ENCODE results near the gene UBE2K.
"Not testable (repeated sequence)": the region's sequence is repeated elsewhere in the genome, so short reads cannot be mapped to it uniquely, and the experiment has no call there.

The UBE2K gene

DNA sequence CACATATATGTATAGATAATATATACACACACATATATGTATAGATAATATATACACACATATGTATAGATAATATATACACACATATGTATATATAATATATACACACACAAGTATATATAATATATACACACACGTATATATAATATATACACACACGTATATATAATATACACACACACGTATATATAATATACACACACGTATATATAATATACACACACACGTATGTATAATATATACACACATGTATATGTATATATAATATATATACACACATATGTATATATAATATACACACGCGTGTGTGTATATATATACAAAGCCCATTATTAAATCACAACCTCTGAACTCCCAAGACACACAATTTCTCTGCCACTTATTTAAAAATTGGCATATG lies 8.0 kb upstream of the UBE2K start:
- no peak for DNase-seq (ENCODE audit: low read depth)

GRCh38 chr4:39698424-39699009 lies 581 bp downstream of the UBE2K start:
- no peak for DNase-seq (ENCODE audit: low read depth)

DNA sequence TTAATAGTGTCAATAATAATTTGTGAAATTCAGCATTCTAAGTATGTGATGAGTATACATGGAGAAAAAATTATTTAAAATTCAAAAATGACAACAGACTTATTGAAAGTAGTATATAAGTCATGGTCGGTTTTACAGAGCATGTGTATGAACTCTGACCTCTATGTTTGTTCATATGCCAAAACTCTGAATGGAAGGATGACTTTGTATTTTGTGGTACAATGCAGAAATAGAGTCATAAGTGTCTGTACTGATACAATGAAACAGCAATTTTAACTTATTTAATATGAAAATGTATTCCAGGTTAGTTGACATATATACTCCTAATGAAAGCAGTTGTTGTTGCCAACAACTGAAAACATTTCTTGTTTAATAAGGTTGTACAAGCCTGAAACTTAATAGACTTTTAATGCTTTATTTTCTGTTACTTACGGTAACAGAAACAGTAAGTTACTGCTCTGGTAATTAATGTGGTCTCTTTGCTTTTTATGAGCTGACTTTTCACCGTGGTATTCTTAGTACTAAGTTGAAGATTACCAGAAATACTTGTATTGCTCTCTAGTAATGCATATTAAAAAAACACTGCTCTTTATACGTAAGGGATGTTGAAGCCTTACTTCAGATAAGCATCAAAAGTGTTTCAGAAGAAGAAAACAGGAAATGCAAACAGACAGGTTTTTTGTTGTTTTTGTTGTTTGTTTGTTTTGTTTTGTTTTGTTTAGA lies 1.9 kb downstream of the UBE2K start:
- no peak for DNase-seq (ENCODE audit: low read depth)

DNA sequence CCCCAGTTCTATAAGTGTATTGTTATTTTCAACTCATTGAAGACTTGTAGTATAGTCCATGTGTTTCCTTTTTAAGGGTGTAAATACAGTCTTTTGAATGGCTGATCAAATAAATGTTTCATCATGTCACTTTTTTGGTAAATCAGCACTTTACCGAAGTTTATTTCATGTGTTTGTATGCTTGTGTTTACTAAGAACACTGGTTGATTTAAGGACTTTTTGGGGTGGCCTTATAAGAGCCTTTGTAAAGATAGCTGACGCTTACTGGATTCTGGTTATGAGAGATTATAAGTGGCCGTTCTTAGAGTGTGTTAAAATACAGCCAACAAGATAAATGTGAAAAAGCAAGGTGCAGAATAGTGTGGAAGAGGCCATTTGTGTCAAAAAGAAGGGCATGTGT lies 2.6 kb downstream of the UBE2K start:
- DNase-seq (ENCODE audit: low read depth): no peak

GRCh38 chr4:39702716-39703115 lies 4.8 kb downstream of the UBE2K start:
- DNase-seq (ENCODE audit: low read depth): no peak

- DNase-seq (ENCODE audit: low read depth): not testable (repeated sequence)
These were observed 6.9 kb downstream of the UBE2K start for GRCh38 chr4:39704789-39705188.

DNA sequence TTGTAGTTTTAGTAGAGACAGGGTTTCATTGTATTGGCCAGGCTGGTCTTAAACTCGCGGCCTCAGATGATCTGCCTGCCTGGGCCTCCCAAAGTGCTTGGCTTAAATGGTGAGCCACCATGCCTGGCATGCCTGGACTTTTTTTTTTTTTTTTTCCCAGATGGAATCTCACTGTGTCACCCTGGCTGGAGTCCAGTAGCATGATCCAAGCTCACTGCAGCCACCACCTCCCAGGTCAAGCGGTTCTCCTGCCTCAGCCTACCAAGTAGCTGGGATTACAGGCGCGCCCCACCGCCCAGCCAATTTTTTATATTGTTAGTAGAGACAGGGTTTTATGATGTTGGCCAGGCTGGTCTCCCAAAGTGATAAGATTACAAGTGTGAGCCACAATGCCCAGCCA lies 8.4 kb downstream of the UBE2K start:
- peak; percentile 83 for DNase-seq (ENCODE audit: low read depth)

GRCh38 chr4:39706741-39707511 lies 9.0 kb downstream of the UBE2K start:
- no peak for DNase-seq (ENCODE audit: low read depth)

DNA sequence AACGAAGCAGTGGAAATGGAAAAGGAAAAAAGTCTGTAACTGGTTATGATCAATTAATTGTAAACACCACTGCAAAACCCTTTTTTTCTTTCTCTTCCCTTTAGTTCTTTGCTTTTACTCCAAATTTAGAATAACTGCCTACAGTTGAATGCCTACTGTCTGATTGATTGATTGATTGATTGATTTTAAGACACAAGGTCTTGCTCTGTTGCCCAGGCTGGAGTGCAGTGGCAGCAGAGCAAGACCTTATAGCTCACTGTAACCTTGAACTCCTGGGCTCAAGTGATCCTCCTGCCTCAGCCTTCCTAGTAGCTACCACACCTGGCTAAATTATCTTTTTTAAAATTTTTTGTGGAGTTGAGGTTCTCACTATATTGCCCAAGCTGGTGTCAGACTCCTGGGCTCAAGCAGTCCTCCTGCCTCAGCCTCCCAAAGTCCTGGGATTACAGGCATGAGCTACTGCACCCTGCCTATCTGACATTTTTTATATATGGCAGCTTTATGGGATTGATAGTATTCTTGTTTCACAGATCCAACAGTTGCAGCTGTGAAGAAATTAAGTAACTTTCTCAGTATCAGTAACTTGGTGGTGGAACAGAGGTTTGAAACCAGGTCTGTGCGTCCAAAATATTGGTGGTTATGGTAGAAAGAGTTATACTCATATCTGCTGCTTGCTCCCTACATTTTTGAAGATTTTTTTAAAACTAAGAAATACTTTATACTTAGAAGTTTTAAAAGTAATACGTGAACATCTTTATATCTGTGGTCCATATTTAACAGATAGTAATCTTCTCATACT lies 12.4 kb downstream of the UBE2K start:
- no peak for DNase-seq (ENCODE audit: low read depth)

GRCh38 chr4:39712819-39713607 lies 15.1 kb downstream of the UBE2K start:
- no peak for DNase-seq (ENCODE audit: low read depth)

DNA sequence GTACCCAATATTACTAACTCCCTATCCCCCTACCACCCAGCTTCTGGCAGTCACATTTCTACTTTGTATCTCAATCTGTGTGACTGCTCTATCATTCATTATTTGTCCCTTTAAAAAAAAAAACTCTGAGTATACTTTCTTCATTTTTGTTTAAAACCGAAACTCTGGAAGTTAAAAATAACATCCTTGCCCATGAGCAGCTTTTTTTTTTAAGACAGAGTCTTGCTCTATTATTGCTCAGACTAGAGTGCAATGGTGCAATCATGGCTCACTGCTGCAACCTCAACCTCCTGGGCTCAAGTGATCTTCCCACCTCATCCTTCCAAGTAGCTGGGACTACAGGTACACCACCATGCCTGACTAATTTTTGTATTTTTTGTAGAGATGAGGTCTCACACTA lies 15.8 kb downstream of the UBE2K start:
- DNase-seq (ENCODE audit: low read depth): no peak

GRCh38 chr4:39714166-39714565 lies 16.2 kb downstream of the UBE2K start:
- DNase-seq (ENCODE audit: low read depth): no peak

DNA sequence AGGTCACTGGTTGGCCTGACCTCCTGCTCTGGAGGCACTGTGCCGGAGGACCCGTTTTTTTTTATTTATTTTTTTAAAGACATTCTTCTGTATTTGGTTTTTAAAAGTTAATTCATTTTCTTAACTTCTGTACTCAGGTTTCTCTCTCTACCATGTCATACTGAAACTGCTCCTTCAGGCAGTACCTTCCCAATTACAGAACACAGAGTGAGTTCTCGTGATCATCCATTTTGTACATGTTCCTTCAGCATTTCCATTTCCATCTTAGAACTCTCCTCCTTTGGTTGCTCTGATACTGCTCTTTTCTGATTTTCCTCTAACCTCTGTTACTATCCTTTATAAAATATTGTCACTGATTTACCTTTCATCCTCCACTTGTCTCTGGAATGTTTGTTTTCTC lies 17.9 kb downstream of the UBE2K start:
- no peak for DNase-seq (ENCODE audit: low read depth)

- DNase-seq (ENCODE audit: low read depth): no peak
These were observed 18.4 kb downstream of the UBE2K start for GRCh38 chr4:39716356-39716755.

DNA sequence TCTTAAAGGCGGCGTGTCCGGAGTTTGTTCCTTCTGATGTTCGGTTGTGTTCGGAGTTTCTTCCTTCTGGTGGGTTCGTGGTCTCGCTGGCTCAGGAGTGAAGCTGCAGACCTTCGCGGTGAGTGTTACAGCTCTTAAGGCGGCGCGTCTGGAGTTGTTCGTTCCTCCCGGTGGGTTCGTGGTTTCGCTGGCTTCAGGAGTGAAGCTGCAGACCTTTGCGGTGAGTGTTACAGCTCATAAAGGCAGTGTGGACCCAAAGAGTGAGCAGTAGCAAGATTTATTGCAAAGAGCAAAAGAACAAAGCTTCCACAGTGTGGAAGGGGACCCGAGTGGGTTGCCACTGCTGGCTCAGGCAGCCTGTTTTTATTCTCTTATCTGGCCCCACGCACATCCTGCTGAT lies 19.8 kb downstream of the UBE2K start:
- DNase-seq (ENCODE audit: low read depth): not testable (repeated sequence)

DNA sequence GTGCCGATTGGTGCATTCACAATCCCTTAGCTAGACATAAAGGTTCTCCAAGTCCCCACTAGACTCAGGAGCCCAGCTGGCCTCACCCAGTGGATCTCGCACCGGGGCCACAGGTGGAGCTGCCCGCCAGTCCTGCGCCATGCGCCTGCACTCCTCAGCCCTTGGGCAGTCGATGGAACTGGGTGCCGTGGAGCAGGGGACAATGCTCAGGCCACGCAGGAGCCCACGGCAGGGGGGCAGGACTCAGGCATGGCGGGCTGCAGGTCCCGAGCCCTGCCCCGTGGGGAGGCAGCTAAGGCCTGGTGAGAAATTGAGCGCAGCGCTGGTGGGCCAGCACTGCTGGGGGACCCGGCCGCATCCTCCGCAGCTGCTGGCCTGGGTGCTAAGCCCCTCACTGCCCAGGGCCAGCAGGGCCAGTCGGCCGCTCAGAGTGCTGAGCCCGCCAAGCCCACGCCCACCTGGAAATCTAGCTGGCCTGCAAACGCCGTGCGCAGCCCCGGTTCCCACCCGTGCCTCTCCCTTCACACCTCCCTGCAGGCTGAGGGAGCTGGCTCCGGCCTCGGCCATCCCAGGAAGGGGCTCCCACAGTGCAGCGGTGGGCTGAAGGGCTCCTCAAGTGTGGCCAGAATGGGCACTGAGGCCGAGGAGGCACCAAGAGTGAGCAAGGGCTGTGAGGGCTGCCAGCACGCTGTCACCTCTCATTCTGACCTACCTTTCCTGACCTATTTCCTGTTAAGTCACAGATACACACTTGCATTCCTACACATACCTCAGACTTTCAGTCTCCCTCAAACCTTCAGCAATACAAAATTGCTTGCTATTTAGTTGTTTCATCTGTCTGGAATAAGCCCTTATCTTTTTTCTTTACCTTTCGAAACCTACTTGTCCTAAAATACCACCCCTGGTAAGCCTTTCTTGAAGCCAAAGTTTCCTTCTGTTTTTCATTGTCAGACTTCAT lies 20.7 kb downstream of the UBE2K start:
- no peak for DNase-seq (ENCODE audit: low read depth)

GRCh38 chr4:39719804-39720580 lies 22.1 kb downstream of the UBE2K start:
- DNase-seq (ENCODE audit: low read depth): no peak

GRCh38 chr4:39721273-39721672 lies 23.3 kb downstream of the UBE2K start:
- not testable (repeated sequence) for DNase-seq (ENCODE audit: low read depth)

- no peak for DNase-seq (ENCODE audit: low read depth)
These were observed 23.9 kb downstream of the UBE2K start for GRCh38 chr4:39721788-39722187.

DNA sequence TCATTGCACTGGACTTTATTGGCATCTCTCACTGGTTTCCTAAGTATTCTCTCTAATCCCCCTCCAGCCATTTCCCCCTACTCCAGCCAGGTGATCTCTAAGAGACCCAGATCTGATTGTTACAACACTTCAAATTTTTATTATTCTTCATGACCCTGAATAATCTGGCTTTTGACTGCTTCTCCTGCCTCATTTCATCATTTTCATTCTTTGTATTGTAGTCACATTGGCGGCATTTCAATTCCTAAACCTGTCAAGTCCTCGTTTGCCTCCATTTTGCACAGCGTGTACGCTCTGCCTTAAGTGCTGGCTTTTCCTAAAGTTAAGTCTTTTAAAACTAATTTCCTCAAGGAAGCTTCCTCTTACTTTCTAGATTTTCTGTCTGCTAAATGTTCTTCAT lies 31.6 kb downstream of the UBE2K start:
- DNase-seq (ENCODE audit: low read depth): no peak
